NCI-H1930 (cell line): ENCODE data around the gene EYA4.
"Not testable (repeated sequence)": the region's sequence is repeated elsewhere in the genome, so short reads cannot be mapped to it uniquely, and the experiment has no call there.

ENCODE experiments used
- DNase-seq, 2 experiments: peaks; one replicate each; lab custom pipeline; 2025; lab: John Stamatoyannopoulos, UW

EYA4 gene

GRCh38 chr6:133532908-133533307 lies 291.8 kb downstream of the EYA4 start:
- no peak for DNase-seq

- DNase-seq, result no peak
Measured at GRCh38 chr6:133539502-133540259, 298.5 kb downstream of the EYA4 start.

GRCh38 chr6:133540361-133540760 lies 299.2 kb downstream of the EYA4 start:
- DNase-seq, result no peak

- no peak for DNase-seq
Measured at GRCh38 chr6:133541040-133541439, 299.9 kb downstream of the EYA4 start.

GRCh38 chr6:133542056-133542821 lies 301.1 kb downstream of the EYA4 start:
- no peak for DNase-seq

- DNase-seq, result no peak
Measured at GRCh38 chr6:133544419-133544818, 303.3 kb downstream of the EYA4 start.

- DNase-seq, result no peak
Measured at GRCh38 chr6:133546098-133546497, 304.9 kb downstream of the EYA4 start.

- no peak for DNase-seq
Measured at GRCh38 chr6:133547136-133547535, 306.0 kb downstream of the EYA4 start.

GRCh38 chr6:133548423-133549159 lies 307.4 kb downstream of the EYA4 start:
- no peak for DNase-seq

- DNase-seq, result no peak
Measured at GRCh38 chr6:133549371-133549801, 308.2 kb downstream of the EYA4 start.

- no peak for DNase-seq
Measured at GRCh38 chr6:133550026-133550425, 308.9 kb downstream of the EYA4 start.

GRCh38 chr6:133551436-133551835 lies 310.3 kb downstream of the EYA4 start:
- no peak for DNase-seq

- no peak for DNase-seq
Measured at GRCh38 chr6:133551847-133552341, 310.7 kb downstream of the EYA4 start.

GRCh38 chr6:133553652-133554051 lies 312.5 kb downstream of the EYA4 start:
- DNase-seq, result peak; percentile 12 to 40

GRCh38 chr6:133554121-133554520 lies 313.0 kb downstream of the EYA4 start:
- DNase-seq, result not testable (repeated sequence)

- DNase-seq, result no peak
Measured at GRCh38 chr6:133555685-133556084, 314.5 kb downstream of the EYA4 start.

GRCh38 chr6:133559926-133560325 lies 318.8 kb downstream of the EYA4 start:
- no peak for DNase-seq

- no peak for DNase-seq
Measured at GRCh38 chr6:133567636-133568035, 326.5 kb downstream of the EYA4 start.

GRCh38 chr6:133568970-133569889 lies 328.1 kb downstream of the EYA4 start:
- peak; percentile 33 to 43 for DNase-seq

GRCh38 chr6:133571681-133572080 lies 330.5 kb downstream of the EYA4 start:
- no peak for DNase-seq

- DNase-seq, result no peak
Measured at GRCh38 chr6:133577851-133578250, 336.7 kb downstream of the EYA4 start.
